Adrenal gland (tissue), 12 donors: Measurements from ENCODE around the gene TEN1. TPM values are rescaled to one million over a fixed set of nuclear protein-coding genes. Genes with fewer than 3 reads are reported as not detected.

ENCODE experiments used
- DNase-seq, 7 donors: peaks; one replicate each; pipeline ENCODE4 v3.0.0-alpha.2; 2019 to 2020
- H3K27ac ChIP-seq, 5 donors: fragments of 200-600 bp; sonication (generic) in 4 of 5; 1 replicate in 3 of 5; 2 replicates in 2 of 5; pipeline versions ENCODE4 v1.5.1 to v1.8.0; 2016 to 2020; ENCODE audit warnings: mild to moderate bottlenecking in 1 of 5
- H3K27me3 ChIP-seq: fragments of 200-600 bp; 2 replicates; pipeline ENCODE4 v1.8.0; 2021
- H3K36me3 ChIP-seq, 2 donors: fragments of 200-600 bp; replicated peaks in 1 of 2; 1 replicate in 1 of 2; 2 replicates in 1 of 2; pipeline versions ENCODE4 v1.5.1 to v1.8.0; 2018 to 2022
- H3K4me1 ChIP-seq, 2 donors: fragments of 200-600 bp; replicated peaks in 1 of 2; 1 replicate in 1 of 2; 2 replicates in 1 of 2; pipeline versions ENCODE4 v1.5.1 to v1.8.0; 2018 to 2021
- H3K4me3 ChIP-seq, 4 donors: fragments of 200-600 bp; sonication (generic) in 3 of 4; one replicate each; pipeline ENCODE4 v1.5.1; 2016 to 2018
- H3K9me3 ChIP-seq, 3 donors: fragments of 200-600 bp; sonication (generic) in 1 of 3; replicated peaks in 1 of 3; 1 replicate in 2 of 3; 2 replicates in 1 of 3; pipeline versions ENCODE4 v1.5.1 to v1.8.0; 2016 to 2021
- CTCF ChIP-seq, 6 experiments: fragments of 450-650 bp in 4 of 6; fragments of 200-600 bp in 2 of 6; sonication (generic) in 1 of 6; IDR thresholded peaks; 1 replicate in 5 of 6; 2 replicates in 1 of 6; pipeline versions ENCODE4 v1.5.1 to v1.8.0; 2016 to 2021; ENCODE audit warnings: antibody characterized with exemption in 6 of 6, mild to moderate bottlenecking in 2 of 6, moderate library complexity in 1 of 6
- POLR2A ChIP-seq, 2 donors: fragments of 450-650 bp; IDR thresholded peaks; one replicate each; pipeline ENCODE4 v1.6.1; 2017; ENCODE audit warnings: antibody characterized with exemption in 2 of 2, mild to moderate bottlenecking in 2 of 2, moderate library complexity in 1 of 2
- WGBS, 4 donors: extraction: QIAGEN DNeasy Blood & Tissue Kit in 2 of 4; methylation state at CpG; one replicate each; pipeline versions ENCODE4 v1.1.5 to v1.1.7; 2013 to 2017; 5-methylcytosine and 5-hydroxymethylcytosine counted together
- intact Hi-C, 2 donors: fragments of 100-400 bp; cut with DNase I; formaldehyde crosslinking; loops; one replicate each; pipeline versions ENCODE4 v1.14.1 to v1.15.0; 2022 to 2023
- polyA plus RNA-seq, 3 donors: library from polyadenylated mRNA; stranded (reverse); fragments of 200-250 nt in 2 of 3; fragments of 350-450 nt in 1 of 3; fragmentation: Illumina TruSeq in 1 of 3; extraction: RNeasy Lipid Tissue Mini Kit (QIAGEN cat#74804) in 1 of 3; gene quantifications; one replicate each; pipeline ENCODE4 v1.2.3, GENCODE V29; 2013 to 2014
- total RNA-seq, 9 donors: library from RNA; depleted of rRNA in 4 of 9; stranded (reverse); fragments of >200 nt in 4 of 9; fragments of 120-200 nt in 1 of 9; fragmentation: NEBNext Ultra II Directional in 1 of 9; extraction: Animal tissue kit (Norgen Biotek cat#: 25700) in 1 of 9; gene quantifications; one replicate each; pipeline versions ENCODE4 v1.1.0 to v1.2.4, GENCODE V29; 2013 to 2023
- donor health status: healthy with polysubstance abuse.
- donor health status: Bipolar disorder and iron deficiency.
- donor health status: DM: yes; HTN: yes; CAD: no.
- donor health status: DM: no; HTN: no; CAD: no.
- donor health status: DM: no; HTN: no; CAD: no.
- donor health status: DM: yes; HTN: yes; CAD: no.

The TEN1 gene
- total and polyA plus RNA-seq, 12 donors: 8.7 to 40.0 (median 25.8) TPM

- Histone ChIP-seq H3K27ac (no peak overlapping the region), H3K4me1 (peaks cover 3 to 11% of the 10 kb centered on the region in 2 donors), H3K36me3 (no peaks in the 10 kb centered on the region), H3K9me3 (no peaks in the 10 kb centered on the region), H3K27me3 (no peaks in the 10 kb centered on the region), H3K4me3 (no peak overlapping the region)
- no peak for TF ChIP-seq POLR2A (IDR thresholded peaks at IDR 0.05)
- TF ChIP-seq CTCF (IDR thresholded peaks at IDR 0.05): no peak
- WGBS, 4 donors: 92 to 97% (median 95%) methylated on average over 26 to 36 of the region's 36 CpGs
- DNase-seq: no peak
- intact Hi-C loops: no loop called here
These were observed 29.2 kb downstream of the TEN1 start for GRCh38 chr17:76008208-76008607.

GRCh38 chr17:76008630-76009425 is 29.8 kb downstream of the TEN1 start:
- TF ChIP-seq POLR2A (IDR thresholded peaks at IDR 0.05): no peak
- no peak for TF ChIP-seq CTCF (IDR thresholded peaks at IDR 0.05)
- no peaks in the 10 kb centered on the region for H3K36me3 ChIP-seq
- DNase-seq: no peak
- no peak overlapping the region for H3K27ac ChIP-seq
- H3K27me3 ChIP-seq: no peaks in the 10 kb centered on the region
- H3K9me3 ChIP-seq: no peaks in the 10 kb centered on the region
- 93 to 94% (median 94%) methylated on average over 52 to 56 of the region's 56 CpGs for WGBS, 4 donors
- intact Hi-C loops: no loop called here
- peaks cover 3 to 11% of the 10 kb centered on the region in 2 donors for H3K4me1 ChIP-seq
- H3K4me3 ChIP-seq: no peak overlapping the region

- no peaks in the 10 kb centered on the region for H3K27me3 ChIP-seq
- TF ChIP-seq POLR2A (IDR thresholded peaks at IDR 0.05): no peak
- no peak for TF ChIP-seq CTCF (IDR thresholded peaks at IDR 0.05)
- H3K4me1 ChIP-seq: peaks cover 5 to 11% of the 10 kb centered on the region in 2 donors
- no peak overlapping the region for H3K4me3 ChIP-seq
- 90 to 92% (median 90%) methylated on average over 16 to 20 of the region's 20 CpGs for WGBS, 4 donors
- no peaks in the 10 kb centered on the region for H3K36me3 ChIP-seq
- no peak for DNase-seq
- H3K27ac ChIP-seq: no peak overlapping the region
- H3K9me3 ChIP-seq: no peaks in the 10 kb centered on the region
- intact Hi-C loops: no loop called here
These were observed 30.4 kb downstream of the TEN1 start for GRCh38 chr17:76009447-76009846.

GRCh38 chr17:76009969-76010661 is 31.1 kb downstream of the TEN1 start:
- Histone ChIP-seq H3K9me3 (no peaks in the 10 kb centered on the region), H3K27me3 (no peaks in the 10 kb centered on the region), H3K27ac (no peak overlapping the region), H3K36me3 (no peaks in the 10 kb centered on the region), H3K4me3 (no peak overlapping the region), H3K4me1 (peaks cover 7 to 8% of the 10 kb centered on the region in 2 donors)
- WGBS, 4 donors: 80 to 90% (median 88%) methylated on average over 16 to 21 of the region's 21 CpGs
- no peak for TF ChIP-seq POLR2A (IDR thresholded peaks at IDR 0.05)
- TF ChIP-seq CTCF (IDR thresholded peaks at IDR 0.05): no peak
- DNase-seq: no peak
- intact Hi-C loops: loop anchor here in 1 of 2 donors (5.0 to 10.0 kb wide), 2 partner anchors 165 to 287 kb away; no protein-coding TSS in a partner anchor
